HepG2 (cell line): Measurements from ENCODE around the gene TSHZ2. TPM values are rescaled to one million over a fixed set of nuclear protein-coding genes. Genes with fewer than 3 reads are reported as not detected.
"Not testable (repeated sequence)": the region's sequence is repeated elsewhere in the genome, so short reads cannot be mapped to it uniquely, and the experiment has no call there.

Experiments
- ATAC-seq: fragments of 200-7000 bp; cut with Tn5 transposase; 3 replicates; pipeline ENCODE4 v1.9.1; 2020; ENCODE audit warnings: mild to moderate bottlenecking, moderate library complexity
- BruUV-seq: library from RNA; stranded (reverse); fragments of 400-500 nt; replicated peaks from 2 replicates; lab custom pipeline; 2021; lab: Mats Ljungman, UMichigan
- CTCF ChIA-PET: fragments of 300-600 bp; formaldehyde crosslinking; extraction: SDS; loops from one replicate; lab custom pipeline; 2021; ENCODE audit warnings: low total read pairs, inconsistent platforms, low intra/inter-chr PET ratio; lab: Yijun Ruan, JAX
- POLR2A ChIA-PET: fragments of 350-600 bp; sonication (Branson Sonifier 250); formaldehyde crosslinking; loops from one replicate; lab custom pipeline; 2020; ENCODE audit warnings: antibody characterized with exemption, inconsistent platforms; lab: Yijun Ruan, JAX
- DNase-seq: peaks from one replicate; pipeline ENCODE4 v3.0.0-alpha.2; 2015; ENCODE audit warnings: low spot score
- FAIRE-seq: peaks from 3 replicates; lab custom pipeline; 2011; peaks lifted over from hg19 to GRCh38; lab: Jason Lieb, UNC
- H2AFZ ChIP-seq: one replicate; pipeline ENCODE4 v1.6.1; 2011; ENCODE audit warnings: low read length, inconsistent platforms
- H3K27ac ChIP-seq: fragments of 300-600 bp; 3 replicates; pipeline ENCODE4 v1.8.0; 2011; ENCODE audit warnings: mixed run types, mild to moderate bottlenecking, mixed read lengths, low read length, inconsistent platforms; ENCODE audit not compliant: insufficient read depth; ENCODE audit errors: extremely low read length
- H3K27me3 ChIP-seq, 2 experiments: fragments of 200-600 bp in 1 of 2; 2 replicates in 1 of 2; 3 replicates in 1 of 2; pipeline versions ENCODE4 v1.6.0 to v1.8.0; 2011; ENCODE audit warnings: low read length in 2 of 2, mild to moderate bottlenecking in 2 of 2, moderate library complexity in 2 of 2, inconsistent platforms in 1 of 2; ENCODE audit not compliant: insufficient read depth in 2 of 2, control insufficient read depth in 1 of 2
- H3K36me3 ChIP-seq, 2 experiments: fragments of 200-600 bp in 1 of 2; replicated peaks in 1 of 2; 2 replicates in 1 of 2; 3 replicates in 1 of 2; pipeline versions ENCODE4 v1.5.1 to v1.8.0; 2011; ENCODE audit warnings: low read length in 2 of 2, inconsistent platforms in 1 of 2; ENCODE audit not compliant: insufficient read depth in 2 of 2, control insufficient read depth in 1 of 2
- H3K4me1 ChIP-seq: 2 replicates; pipeline ENCODE4 v1.5.1; 2012; ENCODE audit warnings: low read length, inconsistent platforms; ENCODE audit not compliant: insufficient read depth
- H3K4me2 ChIP-seq: 2 replicates; pipeline ENCODE4 v1.6.0; 2011; ENCODE audit warnings: low read depth, low read length, inconsistent platforms
- H3K4me3 ChIP-seq, 3 experiments: fragments of 200-600 bp in 1 of 3; sonication (generic), shearing (Covaris generic) in 1 of 3; replicated peaks in 1 of 3; 2 replicates each; pipeline ENCODE4 v1.5.1; 2011 to 2016; ENCODE audit warnings: low read length in 3 of 3, inconsistent platforms in 2 of 3, low read depth in 2 of 3, mild to moderate bottlenecking in 2 of 3, control low read depth in 1 of 3, mixed read lengths in 1 of 3; ENCODE audit not compliant: insufficient read depth in 1 of 3
- H3K79me2 ChIP-seq: one replicate; pipeline ENCODE4 v1.6.1; 2011; ENCODE audit warnings: low read length, inconsistent platforms; ENCODE audit not compliant: insufficient read depth
- H3K9ac ChIP-seq: 2 replicates; pipeline ENCODE4 v1.6.0; 2011; ENCODE audit warnings: mild to moderate bottlenecking, low read depth, low read length, inconsistent platforms; ENCODE audit not compliant: insufficient read depth
- H3K9me3 ChIP-seq: 2 replicates; pipeline ENCODE4 v1.5.1; 2012; ENCODE audit warnings: mild to moderate bottlenecking, low read length
- H4K20me1 ChIP-seq: 2 replicates; pipeline ENCODE4 v1.6.0; 2011; ENCODE audit warnings: inconsistent platforms, mild to moderate bottlenecking, low read length, moderate library complexity; ENCODE audit not compliant: insufficient read depth
- FOXP1 ChIP-seq, 2 experiments: fragments of 450-650 bp in 1 of 2; IDR thresholded peaks; 2 replicates each; pipeline ENCODE4 v1.6.1; 2017 to 2018; ENCODE audit warnings: antibody characterized with exemption in 1 of 2
- MNT ChIP-seq: fragments of 450-650 bp; IDR thresholded peaks from 2 replicates; pipeline ENCODE4 v1.6.1; 2016
- SPEN ChIP-seq: sonication (generic); formaldehyde crosslinking; IDR thresholded peaks from 2 replicates; pipeline ENCODE4 v1.5.1; 2020; ENCODE audit warnings: low read depth, mild to moderate bottlenecking, missing genetic modification reagents
- WGBS: methylation state at CpG from one replicate; pipeline ENCODE4 v1.1.6; 2017; ENCODE audit warnings: low lambda C conversion rate; 5-methylcytosine and 5-hydroxymethylcytosine counted together
- in situ Hi-C: cut with HindIII; loops from 2 replicates; pipeline ENCODE4 v1.10.0; 2017; ENCODE audit warnings: low pct_unique_long_range_greater_than_20kb; ENCODE audit not compliant: extremely low pct_ligation_motif_present
- intact Hi-C: fragments of 100-400 bp; cut with micrococcal nuclease; formaldehyde crosslinking; loops from one replicate; pipeline ENCODE4 v1.10.0; 2022; ENCODE audit not compliant: unreplicated experiment
- polyA plus RNA-seq, 8 experiments: library from polyadenylated mRNA; depleted of rRNA in 3 of 8; stranded (reverse) in 7 of 8; unstranded in 1 of 8; fragments of >200 nt; fragmentation: Illumina TruSeq in 4 of 8; extraction: Trizol in 4 of 8; gene quantifications; 2 replicates each; pipeline versions ENCODE4 v1.2.1 to v1.2.3, GENCODE V29; 2011 to 2016; ENCODE audit warnings: low read depth in 4 of 8, missing spikeins in 1 of 8, mixed read lengths in 1 of 8; ENCODE audit not compliant: insufficient read depth in 1 of 8
- total RNA-seq, 5 experiments: library from RNA; depleted of rRNA; stranded (reverse); fragments of >200 nt; fragmentation: Illumina TruSeq; extraction: Trizol; gene quantifications; 2 replicates each; pipeline ENCODE4 v1.2.3, GENCODE V29; 2016; ENCODE audit warnings: low read depth in 1 of 5
- TF ChIP-seq, protein P1 (sequence below): sonication (generic); formaldehyde crosslinking; conservative IDR thresholded peaks from 2 replicates; pipeline ENCODE4 v1.8.1; 2023; ENCODE audit warnings: missing genetic modification reagents

The TSHZ2 gene
- total and polyA plus RNA-seq, 2 of the 13 experiments (the other 11 are each of a cell fraction or from before 2014, with no cell fraction given) = 0.01 TPM; not detected in 1

GRCh38 chr20:53434662-53435061 lies 462.5 kb downstream of the TSHZ2 start:
- TF ChIP-seq FOXP1 (IDR thresholded peaks at IDR 0.05) = no peak
- no peak for TF ChIP-seq FOXP1 (CRISPR knock-in tag; IDR thresholded peaks at IDR 0.05)
- TF ChIP-seq, protein P1, sequence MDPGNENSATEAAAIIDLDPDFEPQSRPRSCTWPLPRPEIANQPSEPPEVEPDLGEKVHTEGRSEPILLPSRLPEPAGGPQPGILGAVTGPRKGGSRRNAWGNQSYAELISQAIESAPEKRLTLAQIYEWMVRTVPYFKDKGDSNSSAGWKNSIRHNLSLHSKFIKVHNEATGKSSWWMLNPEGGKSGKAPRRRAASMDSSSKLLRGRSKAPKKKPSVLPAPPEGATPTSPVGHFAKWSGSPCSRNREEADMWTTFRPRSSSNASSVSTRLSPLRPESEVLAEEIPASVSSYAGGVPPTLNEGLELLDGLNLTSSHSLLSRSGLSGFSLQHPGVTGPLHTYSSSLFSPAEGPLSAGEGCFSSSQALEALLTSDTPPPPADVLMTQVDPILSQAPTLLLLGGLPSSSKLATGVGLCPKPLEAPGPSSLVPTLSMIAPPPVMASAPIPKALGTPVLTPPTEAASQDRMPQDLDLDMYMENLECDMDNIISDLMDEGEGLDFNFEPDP = 0 out of 2 replicates have a peak, but pooled peaks have one; percentile 43
- no peak for TF ChIP-seq SPEN
- TF ChIP-seq, all 625 proteins: peak for 1
- Histone ChIP-seq H3K27ac (no peak overlapping the region), H4K20me1 (no peaks in the 10 kb centered on the region), H3K79me2 (no peaks in the 10 kb centered on the region), H3K4me1 (no peaks in the 10 kb centered on the region), H3K4me3 (no peak overlapping the region), H3K27me3 (no peaks in the 10 kb centered on the region), H3K9ac (no peak overlapping the region), H3K36me3 (no peaks in the 10 kb centered on the region), H2AFZ (no peak overlapping the region), H3K4me2 (no peak overlapping the region), H3K9me3 (no peaks in the 10 kb centered on the region)
- ChIA-PET POLR2A (no interaction called here), CTCF (no interaction called here)
- in situ Hi-C loops (no loop called here), intact Hi-C loops (no loop called here)
- ATAC-seq (peak; percentile 39; the same call in 2 of the 3 replicates), FAIRE-seq (no peak), DNase-seq (no peak)
- BruUV-seq = no TSS peak
- WGBS = 61% methylated on average over 10 of the region's 10 CpGs

DNA sequence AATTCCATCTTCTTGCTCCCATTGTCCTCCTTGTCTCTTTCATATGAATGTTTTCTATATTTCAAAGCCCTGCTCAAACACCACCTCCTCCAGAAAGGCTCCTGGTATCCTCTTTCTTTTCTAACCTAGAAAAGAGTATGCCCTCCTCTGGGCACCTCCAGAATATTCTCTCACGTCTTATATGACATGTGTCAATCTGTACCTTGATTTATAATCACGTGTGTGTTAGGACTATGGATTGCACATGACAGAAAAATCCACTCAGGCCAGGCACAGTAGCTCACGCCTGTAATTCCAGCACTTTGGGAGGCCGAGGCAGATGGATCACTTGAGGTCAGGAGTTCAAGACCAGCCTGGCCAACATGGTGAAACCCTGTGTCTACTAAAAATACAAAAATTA lies 464.8 kb downstream of the TSHZ2 start:
- DNase-seq, in situ Hi-C loops, H3K4me2 ChIP-seq, ATAC-seq, H3K9me3 ChIP-seq, H3K4me3 ChIP-seq, H2AFZ ChIP-seq, FAIRE-seq, H3K4me1 ChIP-seq, H3K27ac ChIP-seq, POLR2A ChIA-PET, H3K27me3 ChIP-seq, CTCF ChIA-PET, intact Hi-C loops, BruUV-seq, H3K79me2 ChIP-seq, H3K9ac ChIP-seq, H4K20me1 ChIP-seq, H3K36me3 ChIP-seq: not testable (repeated sequence)
- TF ChIP-seq MNT = peak; percentile 85
- 48% methylated on average over 4 of the region's 4 CpGs for WGBS
